H1 (cell line): ENCODE measurements around the gene CHSY3. TPM values are rescaled to one million over a fixed set of nuclear protein-coding genes. Genes with fewer than 3 reads are reported as not detected.

Experiments used
- CTCF ChIA-PET: fragments of 300-600 bp; sonication (Branson Sonifier 250); formaldehyde crosslinking; loops from one replicate; lab custom pipeline; 2021; ENCODE audit not compliant: partially characterized antibody; lab: Charles Lee
- POLR2A ChIA-PET: fragments of 300-600 bp; sonication (Branson Sonifier 250); formaldehyde crosslinking; loops from one replicate; lab custom pipeline; 2021; ENCODE audit warnings: inconsistent platforms; ENCODE audit not compliant: partially characterized antibody; lab: Charles Lee
- DNase-seq, 2 experiments: peaks; one replicate each; pipeline versions ENCODE4 v3.0.0 to v3.0.0-alpha.2; 2010 to 2022; ENCODE audit warnings: low spot score in 2 of 2, low read depth in 1 of 2, mixed read lengths in 1 of 2
- FAIRE-seq: peaks from 2 replicates; lab custom pipeline; 2011; peaks lifted over from hg19 to GRCh38; lab: Jason Lieb, UNC
- H2AFZ ChIP-seq: 2 replicates; pipeline ENCODE4 v1.8.1; 2012; ENCODE audit warnings: low read length, inconsistent platforms
- H2AK5ac ChIP-seq: 2 replicates; pipeline ENCODE4 v1.6.1; 2013; ENCODE audit warnings: low read depth, low read length
- H2BK120ac ChIP-seq: replicated peaks from 2 replicates; pipeline ENCODE3; 2013; ENCODE audit warnings: low read depth, low read length, inconsistent platforms
- H2BK12ac ChIP-seq: 2 replicates; pipeline ENCODE4 v1.6.1; 2013; ENCODE audit warnings: low read depth, low read length
- H2BK15ac ChIP-seq: 2 replicates; pipeline ENCODE4 v1.6.1; 2013; ENCODE audit warnings: low read length
- H2BK20ac ChIP-seq: 2 replicates; pipeline ENCODE4 v1.6.1; 2013; ENCODE audit warnings: low read length
- H2BK5ac ChIP-seq: 2 replicates; pipeline ENCODE4 v1.6.1; 2013; ENCODE audit warnings: low read depth, low read length
- H3K14ac ChIP-seq: 2 replicates; pipeline ENCODE4 v1.6.1; 2013; ENCODE audit warnings: inconsistent platforms; ENCODE audit not compliant: insufficient read length
- H3K18ac ChIP-seq: 2 replicates; pipeline ENCODE4 v1.6.1; 2013; ENCODE audit warnings: low read length; ENCODE audit errors: extremely low read depth
- H3K23ac ChIP-seq: 2 replicates; pipeline ENCODE4 v1.6.1; 2013; ENCODE audit warnings: inconsistent platforms; ENCODE audit not compliant: insufficient read length
- H3K23me2 ChIP-seq: 2 replicates; pipeline ENCODE4 v1.6.1; 2013; ENCODE audit warnings: low read depth, low read length
- H3K27ac ChIP-seq: 2 replicates; pipeline ENCODE4 v1.6.1; 2011; ENCODE audit warnings: low read depth, low read length, inconsistent platforms
- H3K27me3 ChIP-seq, 4 experiments: replicated peaks in 1 of 4; 1 replicate in 1 of 4; 2 replicates in 3 of 4; pipeline versions ENCODE4 v1.6.1 to v1.8.1; 2011 to 2013; ENCODE audit warnings: low read length in 3 of 4, mild to moderate bottlenecking in 3 of 4, inconsistent platforms in 2 of 4, mixed read lengths in 2 of 4, moderate library complexity in 1 of 4; ENCODE audit not compliant: control insufficient read depth in 3 of 4, insufficient read depth in 3 of 4; ENCODE audit errors: extremely low read depth in 1 of 4
- H3K36me3 ChIP-seq, 4 experiments: 2 replicates each; pipeline versions ENCODE4 v1.6.1 to v1.8.1; 2011 to 2013; ENCODE audit warnings: mild to moderate bottlenecking in 4 of 4, low read length in 3 of 4, moderate library complexity in 2 of 4, control low read depth in 1 of 4, inconsistent platforms in 1 of 4; ENCODE audit not compliant: insufficient read depth in 4 of 4, control insufficient read depth in 2 of 4
- H3K4ac ChIP-seq: replicated peaks from 2 replicates; pipeline ENCODE3; 2013; ENCODE audit warnings: low read length, low read depth, mixed read lengths, inconsistent platforms; ENCODE audit not compliant: insufficient read length
- H3K4me1 ChIP-seq, 4 experiments: replicated peaks in 1 of 4; 1 replicate in 1 of 4; 2 replicates in 3 of 4; pipeline versions ENCODE4 v1.6.1 to v1.8.1; 2011 to 2013; ENCODE audit warnings: low read length in 3 of 4, inconsistent platforms in 2 of 4, mixed read lengths in 1 of 4; ENCODE audit not compliant: insufficient read depth in 4 of 4, control insufficient read depth in 3 of 4
- H3K4me2 ChIP-seq, 2 experiments: 2 replicates each; pipeline versions ENCODE4 v1.6.1 to v1.8.1; 2011 to 2013; ENCODE audit warnings: low read depth in 2 of 2, low read length in 2 of 2, control low read depth in 1 of 2, inconsistent platforms in 1 of 2, mild to moderate bottlenecking in 1 of 2; ENCODE audit not compliant: insufficient read depth in 1 of 2
- H3K4me3 ChIP-seq, 4 experiments: fragments of 200-600, 300-600 bp in 1 of 4; sonication (generic), shearing (Covaris generic), sonication (Bioruptor Twin) in 1 of 4; 2 replicates each; pipeline versions ENCODE4 v1.5.1 to v1.8.1; 2011 to 2016; ENCODE audit warnings: low read length in 4 of 4, low read depth in 3 of 4, control low read depth in 2 of 4, inconsistent platforms in 2 of 4, mild to moderate bottlenecking in 2 of 4, mixed read lengths in 1 of 4, moderate library complexity in 1 of 4; ENCODE audit not compliant: insufficient read depth in 2 of 4; ENCODE audit errors: extremely low read depth in 1 of 4
- H3K56ac ChIP-seq: replicated peaks from 2 replicates; pipeline ENCODE3; 2013; ENCODE audit warnings: low read depth, mild to moderate bottlenecking, mixed read lengths, low read length, inconsistent platforms; ENCODE audit not compliant: insufficient read length
- H3K79me1 ChIP-seq: 2 replicates; pipeline ENCODE4 v1.6.1; 2013; ENCODE audit warnings: low read depth, low read length, control low read depth
- H3K79me2 ChIP-seq, 2 experiments: 2 replicates each; pipeline versions ENCODE4 v1.6.1 to v1.8.1; 2012 to 2013; ENCODE audit warnings: low read length in 2 of 2, mild to moderate bottlenecking in 2 of 2, inconsistent platforms in 1 of 2; ENCODE audit not compliant: insufficient read depth in 2 of 2, control insufficient read depth in 1 of 2
- H3K9ac ChIP-seq, 4 experiments: replicated peaks in 1 of 4; 1 replicate in 1 of 4; 2 replicates in 3 of 4; pipeline versions ENCODE4 v1.6.1 to v1.8.1; 2011 to 2013; ENCODE audit warnings: low read depth in 3 of 4, low read length in 3 of 4, control low read depth in 2 of 4, mild to moderate bottlenecking in 2 of 4, moderate library complexity in 2 of 4, inconsistent platforms in 1 of 4; ENCODE audit errors: extremely low read depth in 1 of 4
- H3K9me3 ChIP-seq, 2 experiments: 2 replicates each; pipeline versions ENCODE4 v1.6.1 to v1.8.1; 2012 to 2013; ENCODE audit warnings: mild to moderate bottlenecking in 2 of 2, moderate library complexity in 2 of 2, control low read depth in 1 of 2, inconsistent platforms in 1 of 2, low read depth in 1 of 2, low read length in 1 of 2, mixed read lengths in 1 of 2; ENCODE audit not compliant: insufficient read depth in 2 of 2
- H4K20me1 ChIP-seq, 2 experiments: replicated peaks in 1 of 2; 2 replicates each; pipeline versions ENCODE3 to v1.8.1; 2011 to 2013; ENCODE audit warnings: inconsistent platforms in 2 of 2, low read length in 2 of 2, mild to moderate bottlenecking in 1 of 2; ENCODE audit not compliant: insufficient read depth in 2 of 2, control insufficient read depth in 1 of 2
- H4K5ac ChIP-seq: 2 replicates; pipeline ENCODE4 v1.6.1; 2013; ENCODE audit warnings: low read length, low read depth, mixed read lengths, inconsistent platforms; ENCODE audit not compliant: insufficient read length
- H4K8ac ChIP-seq: 2 replicates; pipeline ENCODE4 v1.8.0; 2013; ENCODE audit warnings: mild to moderate bottlenecking, moderate library complexity, low read length, inconsistent platforms; ENCODE audit not compliant: insufficient read depth; ENCODE audit errors: extremely low read depth
- H4K91ac ChIP-seq: replicated peaks from 2 replicates; pipeline ENCODE3; 2013; ENCODE audit warnings: low read length, mixed read lengths, inconsistent platforms; ENCODE audit not compliant: insufficient read length
- E2F6 ChIP-seq: IDR thresholded peaks from 2 replicates; pipeline ENCODE4 v1.6.1; 2012; ENCODE audit warnings: inconsistent platforms
- GABPA ChIP-seq: IDR thresholded peaks from 2 replicates; pipeline ENCODE4 v1.6.1; 2011; ENCODE audit warnings: mild to moderate bottlenecking, low read length, moderate library complexity, borderline replicate concordance; ENCODE audit not compliant: insufficient read depth
- SIX5 ChIP-seq: IDR thresholded peaks from 2 replicates; pipeline ENCODE4 v1.6.1; 2011; ENCODE audit warnings: mild to moderate bottlenecking, low read depth, low read length
- SRF ChIP-seq: IDR thresholded peaks from 2 replicates; pipeline ENCODE4 v1.6.1; 2011; ENCODE audit warnings: mild to moderate bottlenecking, low read depth, low read length, moderate library complexity
- USF2 ChIP-seq: IDR thresholded peaks from 2 replicates; pipeline ENCODE4 v1.6.1; 2011; ENCODE audit warnings: low read length, improper control_type of control experiment
- WGBS, 2 experiments: shearing (Covaris generic) in 1 of 2; methylation state at CpG; one replicate each; pipeline versions ENCODE4 v1.1.6 to v1.1.7; 2013 to 2015; ENCODE audit warnings: low lambda C conversion rate in 2 of 2, mixed read lengths in 2 of 2, inconsistent platforms in 1 of 2, low coverage in 1 of 2, missing lambda C conversion rate in 1 of 2; ENCODE audit not compliant: insufficient replicate concordance in 2 of 2, insufficient coverage in 1 of 2, insufficient read length in 1 of 2; ENCODE audit errors: extremely low coverage in 1 of 2, missing lambda C conversion rate in 1 of 2; 5-methylcytosine and 5-hydroxymethylcytosine counted together
- polyA plus RNA-seq, 7 experiments: library from polyadenylated mRNA; depleted of rRNA in 3 of 7; stranded (reverse) in 5 of 7; unstranded in 2 of 7; fragments of >200 nt in 5 of 7; fragments of 200-250 nt in 2 of 7; gene quantifications; 1 replicate in 5 of 7; 2 replicates in 1 of 7; 4 replicates in 1 of 7; pipeline versions ENCODE4 v1.2.1 to v1.2.3, GENCODE V29; 2011 to 2013; ENCODE audit warnings: missing spikeins in 2 of 7, mixed read lengths in 2 of 7
- total RNA-seq: library from RNA; stranded (reverse); fragmentation: NEBNext Ultra II Directional; extraction: Animal tissue kit (Norgen Biotek cat#: 25700); gene quantifications from 2 replicates; pipeline ENCODE4 v1.2.1, GENCODE V29; 2021

CHSY3 gene
- total and polyA plus RNA-seq, 2 of the 8 experiments (the other 6 are each of a cell fraction or from before 2014, with no cell fraction given), result 0.24 to 1.8 TPM

- Histone ChIP-seq H4K20me1 (no peaks in the 10 kb centered on the region), H4K8ac (no peak overlapping the region), H3K4me3 (no peak overlapping the region), H3K4me2 (no peak overlapping the region), H3K56ac (no peak overlapping the region), H2BK5ac (no peak overlapping the region), H3K36me3 (no peaks in the 10 kb centered on the region), H3K9me3 (no peaks in the 10 kb centered on the region), H3K27me3 (no peaks in the 10 kb centered on the region), H2BK15ac (no peak overlapping the region), H3K23me2 (no peaks in the 10 kb centered on the region), H3K4ac (no peak overlapping the region), H2BK120ac (no peak overlapping the region)
- CTCF ChIA-PET, result no interaction called here
- POLR2A ChIA-PET, result no interaction called here
- WGBS, 2 experiments, result 75% methylated on average over 2 of the region's 2 CpGs; no CpG with 5 or more reads in 1 of the 2 experiments
- TF ChIP-seq SIX5, result no peak
- TF ChIP-seq SRF, result no peak
- TF ChIP-seq E2F6, result no peak
- TF ChIP-seq GABPA, result no peak
- TF ChIP-seq USF2, result no peak
- TF ChIP-seq, all 59 proteins: peak for 0
- Histone ChIP-seq H3K23ac (no peak overlapping the region), H3K79me1 (no peaks in the 10 kb centered on the region), H3K4me1 (no peaks in the 10 kb centered on the region), H3K27ac (no peak overlapping the region), H4K5ac (no peak overlapping the region), H3K18ac (no peak overlapping the region), H2AK5ac (no peak overlapping the region), H3K79me2 (no peaks in the 10 kb centered on the region), H3K14ac (no peak overlapping the region), H2AFZ (no peak overlapping the region), H2BK20ac (no peak overlapping the region), H2BK12ac (no peak overlapping the region), H4K91ac (no peak overlapping the region), H3K9ac (no peak overlapping the region)
- DNase-seq (no peak), FAIRE-seq (no peak)
Measured at GRCh38 chr5:129951039-129951438, 46.8 kb downstream of the CHSY3 start.
